ENCODE measurements around the gene PAK5. TPM values are rescaled to one million over a fixed set of nuclear protein-coding genes. Genes with fewer than 3 reads are reported as not detected.

PAK5 gene
- polyA plus RNA-seq, 1 donor: 0.13 TPM

- DNase-seq: no peak
Observed at GRCh38 chr20:9490631-9491030, 348.2 kb downstream of the PAK5 start.

DNA sequence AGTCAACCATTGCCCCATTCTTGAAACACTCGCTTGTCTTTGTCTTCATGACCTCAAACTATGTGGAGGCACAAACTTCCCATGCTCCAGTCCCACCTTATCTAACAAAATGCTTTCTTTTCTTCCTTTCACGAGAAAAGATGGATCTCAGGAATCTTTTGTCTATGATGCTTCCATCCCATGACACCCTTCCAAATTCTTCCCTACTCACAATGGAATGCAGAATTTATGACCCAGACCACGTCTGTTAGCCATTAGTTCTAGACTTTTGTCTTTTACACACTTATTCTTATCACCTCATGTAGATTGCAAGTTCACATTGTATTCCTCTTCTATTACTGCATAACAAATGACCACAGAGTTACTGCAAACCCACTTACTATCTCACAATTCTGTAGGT, 348.7 kb downstream of the PAK5 start:
- DNase-seq: no peak

- DNase-seq: no peak
Observed at GRCh38 chr20:9488063-9488462, 350.8 kb downstream of the PAK5 start.

Other genes starting within 250 kb of the PAK5 start
- 1.6 TPM for gene ANKEF1, start 195.9 kb upstream of the PAK5 start, polyA plus RNA-seq (ENCODE audit: insufficient read length)

Data from hindlimb muscle (tissue), 1 donor.